22Rv1 (cell line): ENCODE data around the gene VSTM1.
"Not testable (repeated sequence)": the region's sequence is repeated elsewhere in the genome, so short reads cannot be mapped to it uniquely, and the experiment has no call there.

Experiments
- ZFX ChIP-seq: fragments of 450-650 bp; IDR thresholded peaks from 2 replicates; pipeline ENCODE4 v1.6.1; 2017; ENCODE audit warnings: antibody characterized with exemption, borderline replicate concordance
- TF ChIP-seq, protein P1 (sequence below): fragments of 450-650 bp; IDR thresholded peaks from 2 replicates; pipeline ENCODE4 v1.5.1; 2017; ENCODE audit warnings: mild to moderate bottlenecking

DNA sequence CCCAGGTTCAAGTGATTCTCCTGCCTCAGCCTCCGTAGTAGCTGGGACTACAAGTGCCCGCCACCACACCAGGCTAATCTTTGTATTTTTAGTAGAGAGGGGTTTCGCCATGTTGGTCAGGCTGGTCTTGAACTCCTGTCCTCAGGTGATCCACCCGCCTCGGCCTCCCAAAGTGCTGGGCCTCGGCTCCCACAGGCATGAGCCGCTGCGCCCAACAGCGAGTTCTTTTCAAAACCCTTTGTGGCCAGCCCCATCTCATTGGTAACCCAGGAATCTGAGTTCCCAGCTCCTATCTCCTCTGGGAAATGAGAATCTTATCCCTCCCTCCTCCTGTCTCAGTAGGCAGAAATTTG is 36.2 kb upstream of the VSTM1 start:
- TF ChIP-seq, protein P1, sequence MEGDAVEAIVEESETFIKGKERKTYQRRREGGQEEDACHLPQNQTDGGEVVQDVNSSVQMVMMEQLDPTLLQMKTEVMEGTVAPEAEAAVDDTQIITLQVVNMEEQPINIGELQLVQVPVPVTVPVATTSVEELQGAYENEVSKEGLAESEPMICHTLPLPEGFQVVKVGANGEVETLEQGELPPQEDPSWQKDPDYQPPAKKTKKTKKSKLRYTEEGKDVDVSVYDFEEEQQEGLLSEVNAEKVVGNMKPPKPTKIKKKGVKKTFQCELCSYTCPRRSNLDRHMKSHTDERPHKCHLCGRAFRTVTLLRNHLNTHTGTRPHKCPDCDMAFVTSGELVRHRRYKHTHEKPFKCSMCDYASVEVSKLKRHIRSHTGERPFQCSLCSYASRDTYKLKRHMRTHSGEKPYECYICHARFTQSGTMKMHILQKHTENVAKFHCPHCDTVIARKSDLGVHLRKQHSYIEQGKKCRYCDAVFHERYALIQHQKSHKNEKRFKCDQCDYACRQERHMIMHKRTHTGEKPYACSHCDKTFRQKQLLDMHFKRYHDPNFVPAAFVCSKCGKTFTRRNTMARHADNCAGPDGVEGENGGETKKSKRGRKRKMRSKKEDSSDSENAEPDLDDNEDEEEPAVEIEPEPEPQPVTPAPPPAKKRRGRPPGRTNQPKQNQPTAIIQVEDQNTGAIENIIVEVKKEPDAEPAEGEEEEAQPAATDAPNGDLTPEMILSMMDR = not testable (repeated sequence)
- not testable (repeated sequence) for TF ChIP-seq ZFX
